Panc1 (cell line): Measurements from ENCODE around the gene MBD3L4.

Experiments used
- POLR2AphosphoS5 ChIP-seq: IDR thresholded peaks from 2 replicates; pipeline ENCODE4 v1.6.1; 2012; ENCODE audit warnings: mild to moderate bottlenecking, low read depth, low read length, moderate library complexity
- TCF7L2 ChIP-seq: IDR thresholded peaks from 2 replicates; pipeline ENCODE4 v1.6.1; 2011; ENCODE audit warnings: mild to moderate bottlenecking, low read depth, low read length, inconsistent platforms
- TF ChIP-seq, protein P1 (sequence below): fragments of 450-650 bp; IDR thresholded peaks from 2 replicates; pipeline ENCODE4 v1.5.1; 2017; ENCODE audit warnings: mild to moderate bottlenecking

DNA sequence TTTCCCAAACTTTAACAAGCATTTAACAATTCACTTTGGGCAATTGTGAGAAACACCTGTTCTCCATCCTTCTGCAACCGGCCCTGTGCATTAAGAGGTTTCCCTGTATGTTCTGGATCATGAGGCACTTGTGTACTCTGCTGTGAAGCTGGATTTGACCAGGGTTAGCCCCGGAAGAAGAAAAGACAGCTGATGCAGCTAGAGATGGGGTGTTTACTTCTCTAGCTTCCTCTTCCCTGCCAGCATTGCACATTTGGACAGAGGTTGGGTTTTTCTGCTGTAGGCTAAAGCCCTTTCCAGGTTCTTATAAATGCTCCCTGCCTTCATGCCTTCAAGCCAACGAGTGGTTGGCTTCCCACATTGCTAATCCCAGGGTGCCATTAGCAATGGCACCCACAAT lies 39.6 kb downstream of the MBD3L4 start:
- TF ChIP-seq, protein P1, sequence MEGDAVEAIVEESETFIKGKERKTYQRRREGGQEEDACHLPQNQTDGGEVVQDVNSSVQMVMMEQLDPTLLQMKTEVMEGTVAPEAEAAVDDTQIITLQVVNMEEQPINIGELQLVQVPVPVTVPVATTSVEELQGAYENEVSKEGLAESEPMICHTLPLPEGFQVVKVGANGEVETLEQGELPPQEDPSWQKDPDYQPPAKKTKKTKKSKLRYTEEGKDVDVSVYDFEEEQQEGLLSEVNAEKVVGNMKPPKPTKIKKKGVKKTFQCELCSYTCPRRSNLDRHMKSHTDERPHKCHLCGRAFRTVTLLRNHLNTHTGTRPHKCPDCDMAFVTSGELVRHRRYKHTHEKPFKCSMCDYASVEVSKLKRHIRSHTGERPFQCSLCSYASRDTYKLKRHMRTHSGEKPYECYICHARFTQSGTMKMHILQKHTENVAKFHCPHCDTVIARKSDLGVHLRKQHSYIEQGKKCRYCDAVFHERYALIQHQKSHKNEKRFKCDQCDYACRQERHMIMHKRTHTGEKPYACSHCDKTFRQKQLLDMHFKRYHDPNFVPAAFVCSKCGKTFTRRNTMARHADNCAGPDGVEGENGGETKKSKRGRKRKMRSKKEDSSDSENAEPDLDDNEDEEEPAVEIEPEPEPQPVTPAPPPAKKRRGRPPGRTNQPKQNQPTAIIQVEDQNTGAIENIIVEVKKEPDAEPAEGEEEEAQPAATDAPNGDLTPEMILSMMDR, result no peak
- TF ChIP-seq TCF7L2 (no peak), POLR2AphosphoS5 (no peak)
